NCI-H526 (cell line): ENCODE measurements around the gene OOSP3.
A peak's percentile ranks its signal among the peaks of the same experiment; 100 is the strongest.
"Not testable (repeated sequence)": the region's sequence is repeated elsewhere in the genome, so short reads cannot be mapped to it uniquely, and the experiment has no call there.

Experiments used
- DNase-seq, 2 experiments: peaks; one replicate each; lab custom pipeline; 2025; lab: John Stamatoyannopoulos, UW

OOSP3 gene

GRCh38 chr11:59877325-59877724 lies 1.3 kb upstream of the OOSP3 start:
- no peak for DNase-seq

GRCh38 chr11:59877784-59878183 lies 798 bp upstream of the OOSP3 start:
- no peak for DNase-seq

GRCh38 chr11:59879567-59879966 lies 985 bp downstream of the OOSP3 start:
- no peak for DNase-seq

- no peak for DNase-seq
These were observed 5.0 kb downstream of the OOSP3 start for GRCh38 chr11:59883597-59883996.

- DNase-seq, result not testable (repeated sequence)
These were observed 8.6 kb downstream of the OOSP3 start for GRCh38 chr11:59887156-59887555.

- DNase-seq, result peak; percentile 57 to 69
These were observed 13.2 kb downstream of the OOSP3 start for GRCh38 chr11:59891781-59892181.

- DNase-seq, result no peak
These were observed 16.0 kb downstream of the OOSP3 start for GRCh38 chr11:59894616-59895015.

- no peak for DNase-seq
These were observed 19.5 kb downstream of the OOSP3 start for GRCh38 chr11:59898046-59898445.

- DNase-seq, result no peak
These were observed 20.1 kb downstream of the OOSP3 start for GRCh38 chr11:59898650-59899049.

GRCh38 chr11:59899532-59899931 lies 20.9 kb downstream of the OOSP3 start:
- DNase-seq, result peak in 1 of 2 experiments; percentile 5

- peak; percentile 18 to 36 for DNase-seq
These were observed 22.0 kb downstream of the OOSP3 start for GRCh38 chr11:59900366-59901126.

GRCh38 chr11:59901306-59901705 lies 22.7 kb downstream of the OOSP3 start:
- DNase-seq, result no peak

GRCh38 chr11:59903569-59903968 lies 25.0 kb downstream of the OOSP3 start:
- not testable (repeated sequence) for DNase-seq

GRCh38 chr11:59918480-59918879 lies 39.9 kb downstream of the OOSP3 start:
- no peak for DNase-seq

GRCh38 chr11:59918987-59919589 lies 40.5 kb downstream of the OOSP3 start:
- DNase-seq, result peak; percentile 18 to 60

GRCh38 chr11:59923813-59924212 lies 45.2 kb downstream of the OOSP3 start:
- DNase-seq, result no peak

- DNase-seq, result no peak
These were observed 53.1 kb downstream of the OOSP3 start for GRCh38 chr11:59931688-59932087.

- DNase-seq, result no peak
These were observed 59.5 kb downstream of the OOSP3 start, which contains the start of gene OOSP1 for GRCh38 chr11:59938132-59938531. Gene OOSP1 (plus strand): TSS chr11:59938432. CDS start chr11:59938455, 23 bp downstream.

GRCh38 chr11:59938718-59939117 lies 60.1 kb downstream of the OOSP3 start:
- no peak for DNase-seq

- no peak for DNase-seq
These were observed 60.9 kb downstream of the OOSP3 start for GRCh38 chr11:59939482-59939881.

GRCh38 chr11:59941091-59941490 lies 62.5 kb downstream of the OOSP3 start:
- DNase-seq, result no peak

GRCh38 chr11:59943997-59944714 lies 65.6 kb downstream of the OOSP3 start:
- DNase-seq, result no peak

GRCh38 chr11:59944720-59945119 lies 66.1 kb downstream of the OOSP3 start:
- DNase-seq, result no peak
